Epithelial cell of proximal tubule (primary cell): ENCODE measurements around the gene TSPAN14. TPM values are rescaled to one million over a fixed set of nuclear protein-coding genes. Genes with fewer than 3 reads are reported as not detected.

Source experiments
- DNase-seq: peaks from one replicate; pipeline ENCODE4 v3.0.0-alpha.2; 2011; ENCODE audit warnings: low read depth
- H3K4me3 ChIP-seq: 2 replicates; pipeline ENCODE4 v1.5.1; 2011; ENCODE audit warnings: low read depth, mild to moderate bottlenecking, low read length
- total RNA-seq: library from RNA; depleted of rRNA; stranded (reverse); fragments of >200 nt; gene quantifications from 2 replicates; pipeline ENCODE4 v1.2.3, GENCODE V29; 2015
- TF ChIP-seq, protein P1 (sequence below): conservative IDR thresholded peaks from 2 replicates; pipeline ENCODE4 v1.5.1; 2012; ENCODE audit warnings: low read depth, mild to moderate bottlenecking, low read length

Gene TSPAN14
- total RNA-seq, 1 donor from 2014 or later, result 139 TPM

DNA sequence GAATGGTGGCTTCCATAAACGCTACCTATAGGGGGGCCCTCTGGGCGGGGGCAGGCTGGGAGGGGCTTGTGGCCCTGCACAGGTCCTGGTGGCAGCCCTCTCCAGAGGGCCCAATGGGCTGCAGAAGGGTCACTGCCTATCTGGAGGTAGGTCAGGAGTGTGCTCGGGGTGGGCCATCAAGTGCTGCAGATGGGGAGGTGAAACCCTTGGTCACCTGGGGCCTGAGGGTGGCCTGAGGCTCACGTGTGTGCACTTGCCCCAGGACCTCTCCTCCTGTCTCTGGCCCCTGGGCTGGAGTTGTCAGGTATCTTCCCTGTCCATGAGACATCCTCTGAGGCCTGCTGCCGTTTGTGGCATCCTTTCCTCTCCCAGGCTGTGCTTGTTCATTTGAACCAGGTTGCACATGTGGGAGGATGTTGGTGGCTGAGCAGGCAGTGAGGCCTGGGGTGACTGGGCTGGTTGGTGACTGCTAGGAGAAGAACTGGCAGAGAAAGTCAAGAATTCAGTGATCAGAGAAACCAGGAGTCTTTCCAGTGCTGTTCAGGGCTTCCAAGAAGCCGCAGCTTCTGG, 62.5 kb downstream of the TSPAN14 start:
- H3K4me3 ChIP-seq, result no peak overlapping the region
- TF ChIP-seq, protein P1, sequence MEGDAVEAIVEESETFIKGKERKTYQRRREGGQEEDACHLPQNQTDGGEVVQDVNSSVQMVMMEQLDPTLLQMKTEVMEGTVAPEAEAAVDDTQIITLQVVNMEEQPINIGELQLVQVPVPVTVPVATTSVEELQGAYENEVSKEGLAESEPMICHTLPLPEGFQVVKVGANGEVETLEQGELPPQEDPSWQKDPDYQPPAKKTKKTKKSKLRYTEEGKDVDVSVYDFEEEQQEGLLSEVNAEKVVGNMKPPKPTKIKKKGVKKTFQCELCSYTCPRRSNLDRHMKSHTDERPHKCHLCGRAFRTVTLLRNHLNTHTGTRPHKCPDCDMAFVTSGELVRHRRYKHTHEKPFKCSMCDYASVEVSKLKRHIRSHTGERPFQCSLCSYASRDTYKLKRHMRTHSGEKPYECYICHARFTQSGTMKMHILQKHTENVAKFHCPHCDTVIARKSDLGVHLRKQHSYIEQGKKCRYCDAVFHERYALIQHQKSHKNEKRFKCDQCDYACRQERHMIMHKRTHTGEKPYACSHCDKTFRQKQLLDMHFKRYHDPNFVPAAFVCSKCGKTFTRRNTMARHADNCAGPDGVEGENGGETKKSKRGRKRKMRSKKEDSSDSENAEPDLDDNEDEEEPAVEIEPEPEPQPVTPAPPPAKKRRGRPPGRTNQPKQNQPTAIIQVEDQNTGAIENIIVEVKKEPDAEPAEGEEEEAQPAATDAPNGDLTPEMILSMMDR, result no peak
- DNase-seq, result no peak

DNA sequence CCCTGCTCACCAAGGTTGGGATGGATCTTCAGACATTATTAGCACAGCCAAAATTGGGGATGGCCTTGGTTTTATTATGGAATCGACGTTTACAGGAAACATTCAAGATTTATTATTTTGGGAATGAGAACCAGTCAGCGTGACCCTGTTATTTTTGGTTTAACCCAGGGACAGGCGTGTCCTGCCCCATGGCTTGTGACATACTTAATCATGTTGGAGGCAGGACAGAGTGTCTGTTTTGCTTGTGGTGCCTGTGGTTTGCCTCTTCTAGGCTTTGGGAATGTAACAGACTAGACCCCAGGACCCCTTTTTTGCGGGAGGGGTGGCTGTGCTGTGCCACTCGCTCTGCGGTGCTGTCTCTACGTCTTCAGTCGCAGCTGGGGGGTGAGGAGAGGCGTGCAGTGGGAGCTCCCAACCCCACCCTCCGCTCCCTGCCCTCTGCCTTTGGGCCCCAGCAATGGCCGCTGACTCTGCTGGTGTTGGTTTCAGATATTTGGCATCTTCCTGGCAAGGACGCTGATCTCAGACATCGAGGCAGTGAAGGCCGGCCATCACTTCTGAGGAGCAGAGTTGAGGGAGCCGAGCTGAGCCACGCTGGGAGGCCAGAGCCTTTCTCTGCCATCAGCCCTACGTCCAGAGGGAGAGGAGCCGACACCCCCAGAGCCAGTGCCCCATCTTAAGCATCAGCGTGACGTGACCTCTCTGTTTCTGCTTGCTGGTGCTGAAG, 63.5 kb downstream of the TSPAN14 start:
- no peak overlapping the region for H3K4me3 ChIP-seq
- TF ChIP-seq, protein P1, result no peak
- no peak for DNase-seq

DNA sequence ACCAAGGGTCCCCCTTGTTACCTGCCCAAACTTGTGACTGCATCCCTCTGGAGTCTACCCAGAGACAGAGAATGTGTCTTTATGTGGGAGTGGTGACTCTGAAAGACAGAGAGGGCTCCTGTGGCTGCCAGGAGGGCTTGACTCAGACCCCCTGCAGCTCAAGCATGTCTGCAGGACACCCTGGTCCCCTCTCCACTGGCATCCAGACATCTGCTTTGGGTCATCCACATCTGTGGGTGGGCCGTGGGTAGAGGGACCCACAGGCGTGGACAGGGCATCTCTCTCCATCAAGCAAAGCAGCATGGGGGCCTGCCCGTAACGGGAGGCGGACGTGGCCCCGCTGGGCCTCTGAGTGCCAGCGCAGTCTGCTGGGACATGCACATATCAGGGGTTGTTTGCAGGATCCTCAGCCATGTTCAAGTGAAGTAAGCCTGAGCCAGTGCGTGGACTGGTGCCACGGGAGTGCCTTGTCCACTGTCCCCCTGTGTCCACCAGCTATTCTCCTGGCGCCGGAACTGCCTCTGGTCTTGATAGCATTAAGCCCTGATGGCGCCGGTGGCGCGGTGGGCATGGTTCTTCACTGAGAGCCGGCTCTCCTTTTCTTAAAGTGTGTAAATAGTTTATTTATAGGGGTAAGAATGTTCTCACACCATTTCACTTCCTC, 64.2 kb downstream of the TSPAN14 start:
- TF ChIP-seq, protein P1, result no peak
- no peak overlapping the region for H3K4me3 ChIP-seq
- DNase-seq, result no peak

DNA sequence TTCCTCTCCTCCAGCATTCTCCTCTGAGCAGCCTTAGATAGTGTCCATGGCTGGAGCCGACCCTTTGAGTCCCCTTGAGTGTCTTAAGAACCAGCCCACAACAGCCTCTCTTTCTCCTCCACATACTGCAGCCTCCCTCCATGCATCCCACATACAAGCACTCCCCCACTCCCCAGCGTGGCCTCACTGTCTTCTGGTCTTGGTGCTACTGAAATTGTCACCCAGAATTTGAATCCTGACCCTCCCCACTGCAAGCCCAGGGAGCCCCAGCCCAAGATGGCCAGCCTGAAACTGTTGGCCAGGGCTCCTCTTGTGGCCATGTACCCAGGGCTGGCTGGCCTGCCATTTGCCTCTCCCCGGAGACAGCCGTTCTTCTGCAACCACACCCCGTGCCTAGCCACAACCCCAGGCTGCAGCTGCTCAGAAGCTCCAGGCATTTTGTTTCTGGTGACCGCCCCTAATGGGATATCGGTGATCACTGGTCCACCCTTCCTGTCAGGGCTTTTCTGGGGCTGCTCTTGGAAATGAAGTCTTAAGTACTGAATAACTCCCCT, 64.8 kb downstream of the TSPAN14 start:
- no peak overlapping the region for H3K4me3 ChIP-seq
- TF ChIP-seq, protein P1, result no peak
- DNase-seq, result no peak

DNA sequence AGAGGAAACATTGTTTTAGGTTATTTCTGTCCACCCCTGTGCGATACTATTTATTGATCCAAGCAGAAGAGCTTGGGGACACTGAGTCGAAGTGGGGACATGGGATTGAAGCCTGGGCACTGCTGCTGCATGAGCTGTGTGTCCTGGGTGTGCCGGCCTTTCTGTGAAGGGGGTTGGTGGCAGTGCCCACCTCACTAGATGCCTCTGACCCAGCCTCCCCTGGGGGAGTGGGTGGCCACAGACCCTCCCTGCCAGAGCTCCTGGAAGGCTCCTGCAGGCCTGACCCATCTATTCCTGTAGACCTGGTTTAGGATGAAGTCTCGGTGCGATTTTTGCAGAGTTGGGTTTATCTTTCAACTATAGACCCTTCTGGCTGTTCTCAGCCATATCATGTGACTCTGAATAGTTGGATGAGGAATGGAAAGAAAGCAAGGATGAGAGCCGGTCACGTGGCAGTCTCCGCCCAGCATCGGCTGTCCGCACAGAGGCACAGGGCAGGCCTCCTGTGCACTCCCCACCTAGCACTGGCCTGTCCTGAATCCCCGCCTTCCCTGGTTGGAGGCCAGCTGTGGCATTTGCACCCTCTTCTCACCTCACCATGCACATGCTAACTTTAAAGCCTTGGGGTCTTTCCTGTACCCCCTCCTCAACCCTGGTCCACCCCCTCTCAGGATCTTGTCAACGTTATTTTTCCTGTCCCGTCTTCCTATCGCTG, 66.0 kb downstream of the TSPAN14 start:
- no peak for DNase-seq
- TF ChIP-seq, protein P1, result no peak
- no peak overlapping the region for H3K4me3 ChIP-seq

DNA sequence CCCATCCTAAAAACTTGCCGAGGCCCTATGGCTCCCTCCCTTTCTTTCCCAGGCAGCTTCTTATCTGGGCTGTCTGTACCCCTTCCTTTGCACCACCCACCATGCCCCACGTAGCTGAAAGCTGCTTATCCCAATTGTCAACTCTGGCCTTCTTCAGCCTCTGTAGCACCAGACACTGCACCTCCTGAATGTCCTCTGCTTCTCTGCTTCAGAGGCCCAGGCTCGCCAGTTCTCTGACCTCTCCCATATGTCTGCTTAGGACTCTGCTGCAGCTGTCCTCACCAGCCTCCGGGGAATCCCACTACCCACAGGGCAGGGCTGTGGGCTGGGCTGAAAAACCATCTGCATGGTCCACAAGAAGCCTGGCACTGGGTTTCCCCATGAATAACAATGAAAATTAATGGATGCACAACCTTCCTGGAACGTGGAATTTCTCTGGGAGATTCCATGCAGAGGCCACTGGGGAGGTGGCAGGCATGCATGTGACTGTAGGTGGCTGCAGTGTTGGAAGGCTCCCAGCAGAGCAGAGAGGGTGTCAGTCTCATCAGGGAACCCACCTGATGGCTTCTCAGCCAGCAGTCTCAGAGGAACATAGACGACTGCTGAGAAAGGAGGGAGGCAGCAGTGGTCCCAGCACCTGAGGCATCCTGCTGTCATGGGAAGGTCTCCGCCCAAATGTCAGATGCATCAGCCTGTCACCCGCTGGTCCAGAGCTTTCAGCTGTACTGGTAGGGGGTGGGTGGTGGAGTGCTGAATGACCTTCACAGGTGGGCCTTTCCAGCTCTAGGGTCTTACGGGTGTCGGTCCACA, 66.8 kb downstream of the TSPAN14 start:
- DNase-seq, result no peak
- TF ChIP-seq, protein P1, result no peak
- H3K4me3 ChIP-seq, result no peak overlapping the region
